Endodermal cell (in vitro differentiated cells): ENCODE data around the gene DLG5. TPM values are rescaled to one million over a fixed set of nuclear protein-coding genes. Genes with fewer than 3 reads are reported as not detected.

Experiments
- DNase-seq: peaks from one replicate; pipeline ENCODE4 v3.0.0-alpha.2; 2017
- H3K27ac ChIP-seq: 2 replicates; pipeline ENCODE4 v1.5.1; 2013; ENCODE audit warnings: mild to moderate bottlenecking, low read depth, low read length, moderate library complexity
- H3K27me3 ChIP-seq: 2 replicates; pipeline ENCODE4 v1.6.1; 2013; ENCODE audit warnings: mild to moderate bottlenecking, low read length, moderate library complexity; ENCODE audit not compliant: insufficient read depth, control insufficient read depth, poor library complexity, severe bottlenecking
- H3K36me3 ChIP-seq: 2 replicates; pipeline ENCODE4 v1.7.0; 2013; ENCODE audit warnings: mild to moderate bottlenecking, low read length, moderate library complexity; ENCODE audit not compliant: control insufficient read depth, insufficient read depth
- H3K4me1 ChIP-seq: one replicate; pipeline ENCODE4 v1.7.0; 2013; ENCODE audit warnings: low read length; ENCODE audit not compliant: control insufficient read depth, insufficient read depth
- H3K4me3 ChIP-seq: 2 replicates; pipeline ENCODE4 v1.5.1; 2013; ENCODE audit warnings: mild to moderate bottlenecking, low read length, moderate library complexity
- H3K9ac ChIP-seq: 2 replicates; pipeline ENCODE4 v1.6.1; 2013; ENCODE audit warnings: mild to moderate bottlenecking, low read length, moderate library complexity; ENCODE audit not compliant: poor library complexity, severe bottlenecking; ENCODE audit errors: extremely low read depth
- H3K9me3 ChIP-seq: 2 replicates; pipeline ENCODE4 v1.6.1; 2013; ENCODE audit warnings: mild to moderate bottlenecking, low read length, moderate library complexity; ENCODE audit not compliant: control insufficient read depth
- H3K27ac Mint-ChIP-seq: 2 replicates; pipeline ENCODE4 v1.8.0; 2020; ENCODE audit warnings: mixed read lengths
- H3K27me3 Mint-ChIP-seq: 2 replicates; pipeline ENCODE4 v1.8.0; 2021; ENCODE audit warnings: mild to moderate bottlenecking, mixed read lengths; ENCODE audit not compliant: insufficient read depth
- H3K36me3 Mint-ChIP-seq: 2 replicates; pipeline ENCODE4 v1.8.0; 2020; ENCODE audit warnings: low read depth, mixed read lengths
- H3K4me1 Mint-ChIP-seq: 2 replicates; pipeline ENCODE4 v1.8.0; 2020; ENCODE audit warnings: mixed read lengths
- H3K4me3 Mint-ChIP-seq: 2 replicates; pipeline ENCODE4 v1.8.0; 2020; ENCODE audit warnings: mild to moderate bottlenecking, moderate library complexity, mixed read lengths
- H3K9me3 Mint-ChIP-seq: 2 replicates; pipeline ENCODE4 v1.8.0; 2020; ENCODE audit warnings: mild to moderate bottlenecking, mixed read lengths
- WGBS, 2 experiments: methylation state at CpG; one replicate each; pipeline versions ENCODE4 v1.1.5 to v1.1.7; 2013; ENCODE audit warnings: missing lambda C conversion rate in 2 of 2, mixed read lengths in 1 of 2; ENCODE audit not compliant: insufficient coverage in 1 of 2, insufficient read length in 1 of 2; 5-methylcytosine and 5-hydroxymethylcytosine counted together
- total RNA-seq, 2 donors: library from RNA; stranded (reverse); fragmentation: NEBNext Ultra II Directional in 1 of 2; extraction: Animal tissue kit (Norgen Biotek cat#: 25700) in 1 of 2; gene quantifications; 2 replicates in 1 of 2; 3 replicates in 1 of 2; pipeline ENCODE4 v1.2.1, GENCODE V29; 2021
- TF ChIP-seq, protein P1 (sequence below): fragments of 200-600 bp; sonication (generic); conservative IDR thresholded peaks from 2 replicates; pipeline ENCODE4 v1.5.0; 2021; ENCODE audit warnings: antibody characterized with exemption, mild to moderate bottlenecking

DLG5 gene
- total RNA-seq, 2 donors from 2014 or later: 79.4 to 83.4 TPM

DNA sequence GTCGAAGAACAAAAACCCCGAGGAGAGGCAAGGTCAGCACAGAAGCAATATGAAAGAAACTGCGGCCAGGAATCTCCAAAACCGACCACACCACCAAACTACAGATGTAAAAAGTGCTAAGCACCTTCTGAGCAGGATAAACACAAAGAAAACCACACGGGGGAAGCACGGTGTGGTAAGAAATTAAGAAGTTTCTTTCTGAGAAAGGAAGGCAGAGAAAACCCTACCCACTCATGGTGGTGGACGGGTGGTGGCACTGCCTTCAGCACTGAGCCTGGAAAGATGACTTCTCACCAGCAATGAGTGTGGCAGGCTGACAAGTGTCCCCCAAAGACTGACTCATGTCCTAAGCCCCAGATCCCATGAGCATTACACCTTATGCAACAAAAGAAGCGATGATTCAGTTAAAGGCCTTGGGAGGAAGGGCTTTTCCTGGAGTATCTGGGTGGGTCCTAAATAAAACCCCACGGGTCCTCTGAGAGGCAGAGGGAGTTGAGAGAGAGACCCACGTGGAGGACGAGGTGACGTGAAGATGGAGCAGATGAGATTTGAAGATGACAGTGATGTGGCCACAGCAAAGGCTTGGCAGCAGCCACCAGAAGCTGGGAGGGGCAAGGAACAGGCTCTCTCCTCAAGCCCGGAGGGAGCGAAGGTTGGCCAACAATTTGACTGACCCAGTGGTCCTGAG, 124.9 kb downstream of the DLG5 start:
- H3K27me3 Mint-ChIP-seq: no peaks in the 10 kb centered on the region
- peaks cover 76% of the 10 kb centered on the region for H3K36me3 Mint-ChIP-seq
- no peaks in the 10 kb centered on the region for H3K9me3 Mint-ChIP-seq
- no peak for DNase-seq
- Histone ChIP-seq H3K4me3 (no peak overlapping the region), H3K27me3 (no peaks in the 10 kb centered on the region), H3K36me3 (peaks cover 68% of the 10 kb centered on the region), H3K9ac (no peak overlapping the region), H3K4me1 (no peaks in the 10 kb centered on the region), H3K9me3 (no peaks in the 10 kb centered on the region), H3K27ac (peak overlapping the region; percentile 12)
- TF ChIP-seq, protein P1, sequence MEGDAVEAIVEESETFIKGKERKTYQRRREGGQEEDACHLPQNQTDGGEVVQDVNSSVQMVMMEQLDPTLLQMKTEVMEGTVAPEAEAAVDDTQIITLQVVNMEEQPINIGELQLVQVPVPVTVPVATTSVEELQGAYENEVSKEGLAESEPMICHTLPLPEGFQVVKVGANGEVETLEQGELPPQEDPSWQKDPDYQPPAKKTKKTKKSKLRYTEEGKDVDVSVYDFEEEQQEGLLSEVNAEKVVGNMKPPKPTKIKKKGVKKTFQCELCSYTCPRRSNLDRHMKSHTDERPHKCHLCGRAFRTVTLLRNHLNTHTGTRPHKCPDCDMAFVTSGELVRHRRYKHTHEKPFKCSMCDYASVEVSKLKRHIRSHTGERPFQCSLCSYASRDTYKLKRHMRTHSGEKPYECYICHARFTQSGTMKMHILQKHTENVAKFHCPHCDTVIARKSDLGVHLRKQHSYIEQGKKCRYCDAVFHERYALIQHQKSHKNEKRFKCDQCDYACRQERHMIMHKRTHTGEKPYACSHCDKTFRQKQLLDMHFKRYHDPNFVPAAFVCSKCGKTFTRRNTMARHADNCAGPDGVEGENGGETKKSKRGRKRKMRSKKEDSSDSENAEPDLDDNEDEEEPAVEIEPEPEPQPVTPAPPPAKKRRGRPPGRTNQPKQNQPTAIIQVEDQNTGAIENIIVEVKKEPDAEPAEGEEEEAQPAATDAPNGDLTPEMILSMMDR: no peak
- H3K4me3 Mint-ChIP-seq: no peak overlapping the region
- 78 to 81% methylated on average over 7 to 13 of the region's 14 CpGs for WGBS, 2 experiments
- peak overlapping the region; percentile 35 for H3K27ac Mint-ChIP-seq
- H3K4me1 Mint-ChIP-seq: no peaks in the 10 kb centered on the region

DNA sequence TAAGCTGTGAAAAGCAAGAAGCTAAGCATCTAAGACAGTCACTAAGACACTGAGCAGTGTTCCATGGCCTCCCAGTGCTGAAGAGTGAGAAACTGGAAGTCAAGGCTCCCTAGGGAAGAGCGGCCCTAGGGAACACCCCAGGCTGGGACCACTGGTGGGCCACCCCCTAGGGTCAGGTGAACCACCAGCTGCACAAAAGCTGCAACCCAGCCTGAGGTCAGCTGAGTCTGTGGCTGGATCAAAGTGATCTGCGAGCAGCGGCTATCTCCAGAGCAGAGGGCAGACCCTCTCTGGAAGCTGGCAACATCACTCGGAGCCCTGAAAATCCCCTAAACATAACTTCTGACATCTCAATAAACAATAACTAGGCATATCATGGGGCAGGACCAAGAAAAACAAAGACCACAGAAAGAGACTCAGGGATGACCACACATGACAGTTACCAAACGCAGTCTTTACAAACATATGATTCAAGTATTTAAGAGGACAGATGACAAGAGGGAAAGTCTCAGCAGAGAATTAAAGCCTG, 125.8 kb downstream of the DLG5 start:
- 92 to 100% methylated on average over 1 to 5 of the region's 5 CpGs for WGBS, 2 experiments
- no peaks in the 10 kb centered on the region for H3K9me3 ChIP-seq
- Mint-ChIP-seq H3K27ac (peak overlapping the region; percentile 35), H3K4me1 (no peaks in the 10 kb centered on the region), H3K27me3 (no peaks in the 10 kb centered on the region), H3K4me3 (no peak overlapping the region), H3K9me3 (no peaks in the 10 kb centered on the region), H3K36me3 (peaks cover 74% of the 10 kb centered on the region)
- no peak overlapping the region for H3K4me3 ChIP-seq
- H3K4me1 ChIP-seq: no peaks in the 10 kb centered on the region
- H3K36me3 ChIP-seq: peaks cover 71% of the 10 kb centered on the region
- no peak overlapping the region for H3K27ac ChIP-seq
- H3K27me3 ChIP-seq: no peaks in the 10 kb centered on the region
- H3K9ac ChIP-seq: no peak overlapping the region
- no peak for DNase-seq
- TF ChIP-seq, protein P1: no peak

DNA sequence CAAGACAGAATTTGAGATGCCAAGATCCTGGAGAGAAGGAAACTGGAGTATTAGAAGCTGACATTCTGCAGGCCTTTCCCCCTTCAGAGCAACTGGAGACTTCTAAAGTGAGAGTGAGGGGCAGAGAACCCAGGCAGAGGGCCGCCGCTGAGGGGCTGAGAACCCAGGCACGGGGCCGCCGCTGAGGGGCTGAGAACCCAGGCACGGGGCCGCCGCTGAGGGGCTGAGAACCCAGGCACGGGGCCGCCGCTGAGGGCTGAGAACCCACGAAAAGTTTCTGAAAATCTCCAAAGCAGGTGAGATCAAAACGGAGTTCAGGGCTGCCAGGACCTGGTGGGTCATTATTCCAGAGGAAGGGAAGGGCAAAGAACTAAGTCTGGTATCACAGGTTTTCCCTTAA, 126.2 kb downstream of the DLG5 start:
- H3K9me3 ChIP-seq: no peaks in the 10 kb centered on the region
- Mint-ChIP-seq H3K4me3 (no peak overlapping the region), H3K36me3 (peaks cover 74% of the 10 kb centered on the region), H3K27ac (no peak overlapping the region), H3K4me1 (no peaks in the 10 kb centered on the region), H3K27me3 (no peaks in the 10 kb centered on the region), H3K9me3 (no peaks in the 10 kb centered on the region)
- H3K27me3 ChIP-seq: no peaks in the 10 kb centered on the region
- WGBS, 2 experiments: 87 to 90% methylated on average over 11 to 13 of the region's 13 CpGs
- H3K4me1 ChIP-seq: no peaks in the 10 kb centered on the region
- H3K9ac ChIP-seq: no peak overlapping the region
- TF ChIP-seq, protein P1: no peak
- DNase-seq: no peak
- no peak overlapping the region for H3K27ac ChIP-seq
- no peak overlapping the region for H3K4me3 ChIP-seq
- H3K36me3 ChIP-seq: peaks cover 70% of the 10 kb centered on the region
